Fibroblast of lung (primary cell): Measurements from ENCODE around the gene PTPRF. TPM values are rescaled to one million over a fixed set of nuclear protein-coding genes. Genes with fewer than 3 reads are reported as not detected.

Experiments used
- DNase-seq, 2 donors: peaks; one replicate each; pipeline versions ENCODE4 v3.0.0 to v3.0.0-alpha.2; 2010; ENCODE audit warnings: low read depth in 2 of 2
- H2AFZ ChIP-seq: 2 replicates; pipeline ENCODE4 v1.5.1; 2012; ENCODE audit warnings: low read length, control low read depth, inconsistent platforms
- H3K27ac ChIP-seq: 2 replicates; pipeline ENCODE4 v1.5.1; 2011; ENCODE audit warnings: low read length, control low read depth; ENCODE audit not compliant: insufficient read depth
- H3K27me3 ChIP-seq: 2 replicates; pipeline ENCODE4 v1.5.1; 2011; ENCODE audit warnings: mild to moderate bottlenecking, low read length; ENCODE audit not compliant: control insufficient read depth, insufficient read depth
- H3K36me3 ChIP-seq: 2 replicates; pipeline ENCODE4 v1.5.1; 2011; ENCODE audit warnings: low read length; ENCODE audit not compliant: control insufficient read depth, insufficient read depth
- H3K4me1 ChIP-seq: 2 replicates; pipeline ENCODE4 v1.5.1; 2011; ENCODE audit warnings: low read length; ENCODE audit not compliant: control insufficient read depth, insufficient read depth; ENCODE audit errors: extremely low read depth
- H3K4me2 ChIP-seq: 2 replicates; pipeline ENCODE4 v1.5.1; 2011; ENCODE audit warnings: low read length, control low read depth; ENCODE audit not compliant: insufficient read depth; ENCODE audit errors: extremely low read depth
- H3K4me3 ChIP-seq, 4 experiments: fragments of 200-600 bp in 1 of 4; sonication (generic) in 1 of 4; replicated peaks in 1 of 4; 2 replicates each; pipeline ENCODE4 v1.5.1; 2011 to 2016; ENCODE audit warnings: low read length in 4 of 4, low read depth in 3 of 4, mild to moderate bottlenecking in 3 of 4, control low read depth in 2 of 4, inconsistent platforms in 1 of 4, mixed read lengths in 1 of 4; ENCODE audit not compliant: insufficient read depth in 1 of 4; ENCODE audit errors: control extremely low read depth in 1 of 4
- H3K79me2 ChIP-seq: 2 replicates; pipeline ENCODE4 v1.5.1; 2012; ENCODE audit warnings: mild to moderate bottlenecking, low read length, inconsistent platforms; ENCODE audit not compliant: control insufficient read depth, insufficient read depth
- H3K9ac ChIP-seq: 2 replicates; pipeline ENCODE4 v1.5.1; 2011; ENCODE audit warnings: mild to moderate bottlenecking, low read length, control low read depth; ENCODE audit not compliant: insufficient read depth
- H3K9me3 ChIP-seq: 2 replicates; pipeline ENCODE4 v1.5.1; 2012; ENCODE audit warnings: low read depth, low read length; ENCODE audit not compliant: control insufficient read depth, insufficient read depth
- H4K20me1 ChIP-seq: 2 replicates; pipeline ENCODE4 v1.5.1; 2011; ENCODE audit warnings: low read length; ENCODE audit not compliant: control insufficient read depth, insufficient read depth; ENCODE audit errors: extremely low read depth
- EZH2 ChIP-seq: IDR thresholded peaks from 2 replicates; pipeline ENCODE4 v1.5.1; 2012; ENCODE audit warnings: low read length, control low read depth, mild to moderate bottlenecking; ENCODE audit errors: missing control alignments
- polyA plus RNA-seq, 2 donors: library from polyadenylated mRNA; depleted of rRNA in 1 of 2; stranded (reverse) in 1 of 2; unstranded in 1 of 2; fragments of >200 nt; gene quantifications; 2 replicates each; pipeline ENCODE4 v1.2.1, GENCODE V29; 2011 to 2012; ENCODE audit warnings: missing spikeins in 1 of 2
- total RNA-seq: library from RNA; depleted of rRNA; stranded (reverse); fragments of >200 nt; gene quantifications from 2 replicates; pipeline ENCODE4 v1.2.1, GENCODE V29; 2014
- TF ChIP-seq, protein P1 (sequence below), 2 donors: IDR thresholded peaks in 1 of 2; conservative IDR thresholded peaks in 1 of 2; 1 replicate in 1 of 2; 2 replicates in 1 of 2; pipeline ENCODE4 v1.5.1; 2011 to 2012; ENCODE audit warnings: low read length in 2 of 2, control low read depth in 1 of 2, inconsistent platforms in 1 of 2, low read depth in 1 of 2, mild to moderate bottlenecking in 1 of 2

The PTPRF gene
- total and polyA plus RNA-seq, 2 donors (not counting 1 experiment from before 2014, with no cell fraction given): 45.2 to 52.0 TPM

DNA sequence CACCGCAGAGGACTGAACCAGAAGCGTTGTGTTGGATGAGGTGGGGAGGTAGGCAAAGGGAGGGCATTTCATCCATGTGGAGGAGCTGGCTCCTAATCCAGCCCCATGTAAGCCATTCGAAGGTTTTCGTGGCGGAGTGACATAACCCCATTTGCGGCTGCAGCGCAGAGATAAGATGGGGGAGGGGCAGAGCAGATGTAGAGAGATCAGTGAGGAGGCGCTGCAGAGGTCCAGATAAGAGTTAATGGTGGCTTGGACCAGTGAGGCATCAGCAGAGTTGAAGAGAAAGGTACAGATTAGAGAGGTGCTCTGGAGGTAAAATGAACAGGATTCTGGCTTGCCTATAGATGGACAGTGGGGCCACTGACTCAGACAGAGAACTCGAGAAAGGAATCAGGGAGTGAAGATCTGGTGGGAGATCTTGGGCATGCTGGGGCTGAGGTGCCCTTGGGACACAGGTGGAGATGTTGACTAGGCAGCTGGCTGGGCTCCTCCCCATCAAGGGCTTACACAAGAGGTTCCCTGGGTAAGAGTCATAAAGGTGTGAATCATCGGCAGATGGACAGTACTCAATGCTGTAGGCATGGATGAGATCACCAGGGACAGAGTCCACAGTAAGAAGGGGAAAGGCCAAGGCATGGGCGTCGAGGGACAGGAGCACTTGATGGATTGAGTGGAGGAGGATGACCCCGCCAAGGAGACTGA lies 7.8 kb upstream of the PTPRF start:
- Histone ChIP-seq H3K4me1 (peaks cover 5% of the 10 kb centered on the region), H3K4me2 (no peak overlapping the region), H3K79me2 (no peaks in the 10 kb centered on the region), H3K27ac (no peak overlapping the region), H3K9me3 (no peaks in the 10 kb centered on the region), H3K9ac (no peak overlapping the region), H3K4me3 (no peak overlapping the region), H3K27me3 (no peaks in the 10 kb centered on the region), H4K20me1 (no peaks in the 10 kb centered on the region), H3K36me3 (no peaks in the 10 kb centered on the region), H2AFZ (no peak overlapping the region)
- no peak for TF ChIP-seq EZH2
- TF ChIP-seq, protein P1, sequence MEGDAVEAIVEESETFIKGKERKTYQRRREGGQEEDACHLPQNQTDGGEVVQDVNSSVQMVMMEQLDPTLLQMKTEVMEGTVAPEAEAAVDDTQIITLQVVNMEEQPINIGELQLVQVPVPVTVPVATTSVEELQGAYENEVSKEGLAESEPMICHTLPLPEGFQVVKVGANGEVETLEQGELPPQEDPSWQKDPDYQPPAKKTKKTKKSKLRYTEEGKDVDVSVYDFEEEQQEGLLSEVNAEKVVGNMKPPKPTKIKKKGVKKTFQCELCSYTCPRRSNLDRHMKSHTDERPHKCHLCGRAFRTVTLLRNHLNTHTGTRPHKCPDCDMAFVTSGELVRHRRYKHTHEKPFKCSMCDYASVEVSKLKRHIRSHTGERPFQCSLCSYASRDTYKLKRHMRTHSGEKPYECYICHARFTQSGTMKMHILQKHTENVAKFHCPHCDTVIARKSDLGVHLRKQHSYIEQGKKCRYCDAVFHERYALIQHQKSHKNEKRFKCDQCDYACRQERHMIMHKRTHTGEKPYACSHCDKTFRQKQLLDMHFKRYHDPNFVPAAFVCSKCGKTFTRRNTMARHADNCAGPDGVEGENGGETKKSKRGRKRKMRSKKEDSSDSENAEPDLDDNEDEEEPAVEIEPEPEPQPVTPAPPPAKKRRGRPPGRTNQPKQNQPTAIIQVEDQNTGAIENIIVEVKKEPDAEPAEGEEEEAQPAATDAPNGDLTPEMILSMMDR (conservative IDR thresholded peaks at IDR 0.05 in 1 of 2, IDR thresholded peaks at IDR 0.05 in 1 of 2; ENCODE audit: low read depth in 1 of 2, low read length in 2 of 2): no peak
- peak; percentile 58 to 83 for DNase-seq

DNA sequence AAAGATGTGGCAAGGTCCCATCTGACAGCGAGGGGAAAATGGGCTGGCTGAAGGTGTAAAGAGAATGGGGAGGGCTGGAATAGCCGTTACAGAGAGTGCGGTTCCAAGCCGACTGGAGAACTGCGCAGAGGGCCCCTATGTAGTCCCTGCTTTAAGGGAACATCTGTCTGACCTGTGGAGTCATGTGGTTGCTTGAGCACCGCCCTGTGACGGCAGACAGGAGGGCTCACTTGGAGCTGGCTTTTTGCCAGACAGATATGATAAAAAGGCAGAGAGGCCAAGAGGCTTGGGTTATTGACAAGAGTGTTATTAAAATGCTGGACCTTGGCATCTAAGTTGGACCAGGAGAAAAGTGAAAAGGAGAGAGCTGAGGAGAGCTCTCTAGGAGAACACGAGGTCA lies 5.9 kb upstream of the PTPRF start:
- Histone ChIP-seq H3K27me3 (no peaks in the 10 kb centered on the region), H3K4me3 (no peak overlapping the region), H3K79me2 (no peaks in the 10 kb centered on the region), H3K4me2 (no peak overlapping the region), H3K36me3 (no peaks in the 10 kb centered on the region), H3K27ac (no peak overlapping the region), H2AFZ (no peak overlapping the region), H3K9me3 (no peaks in the 10 kb centered on the region), H3K9ac (no peak overlapping the region), H4K20me1 (no peaks in the 10 kb centered on the region), H3K4me1 (peaks cover 6% of the 10 kb centered on the region)
- TF ChIP-seq EZH2: no peak
- TF ChIP-seq, protein P1 (conservative IDR thresholded peaks at IDR 0.05 in 1 of 2, IDR thresholded peaks at IDR 0.05 in 1 of 2; ENCODE audit: low read depth in 1 of 2, low read length in 2 of 2): no peak
- no peak for DNase-seq

DNA sequence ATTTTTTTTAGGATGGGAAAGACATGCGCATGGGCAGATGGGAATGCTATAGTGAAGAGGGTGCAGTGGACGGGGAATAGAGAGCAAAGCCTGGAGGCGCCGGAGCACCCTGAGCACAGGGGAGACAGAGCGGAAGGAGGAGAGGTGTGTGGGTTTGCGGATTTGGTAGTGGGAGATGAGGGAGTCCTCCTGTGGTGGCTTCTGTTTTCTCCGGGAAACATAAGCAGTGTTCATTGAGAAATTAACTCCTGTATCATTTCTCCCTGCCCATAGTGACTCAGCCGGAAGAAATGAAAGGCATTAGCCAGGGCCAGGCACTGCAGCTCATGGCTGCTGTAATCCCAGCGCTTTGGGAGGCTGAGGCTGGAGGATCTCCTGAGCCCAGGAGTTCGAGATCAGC lies 4.7 kb upstream of the PTPRF start:
- H3K27me3 ChIP-seq: no peaks in the 10 kb centered on the region
- no peaks in the 10 kb centered on the region for H3K36me3 ChIP-seq
- no peaks in the 10 kb centered on the region for H4K20me1 ChIP-seq
- H3K79me2 ChIP-seq: no peaks in the 10 kb centered on the region
- H3K27ac ChIP-seq: no peak overlapping the region
- H3K4me1 ChIP-seq: peaks cover 10% of the 10 kb centered on the region
- H3K9me3 ChIP-seq: no peaks in the 10 kb centered on the region
- H3K9ac ChIP-seq: no peak overlapping the region
- peak; percentile 60 to 73 for DNase-seq
- H3K4me2 ChIP-seq: no peak overlapping the region
- H3K4me3 ChIP-seq: no peak overlapping the region
- TF ChIP-seq, protein P1 (conservative IDR thresholded peaks at IDR 0.05 in 1 of 2, IDR thresholded peaks at IDR 0.05 in 1 of 2; ENCODE audit: low read depth in 1 of 2, low read length in 2 of 2): no peak
- no peak for TF ChIP-seq EZH2
- no peak overlapping the region for H2AFZ ChIP-seq
